HepG2 (cell line): ENCODE results near the gene SPATA46. TPM values are rescaled to one million over a fixed set of nuclear protein-coding genes. Genes with fewer than 3 reads are reported as not detected.
A peak's percentile ranks its signal among the peaks of the same experiment; 100 is the strongest.

Experiments
- ATAC-seq: fragments of 200-7000 bp; cut with Tn5 transposase; 3 replicates; pipeline ENCODE4 v1.9.1; 2020; ENCODE audit warnings: mild to moderate bottlenecking, moderate library complexity
- BruUV-seq: library from RNA; stranded (reverse); fragments of 400-500 nt; replicated peaks from 2 replicates; lab custom pipeline; 2021; lab: Mats Ljungman, UMichigan
- CTCF ChIA-PET: fragments of 300-600 bp; formaldehyde crosslinking; extraction: SDS; loops from one replicate; lab custom pipeline; 2021; ENCODE audit warnings: low total read pairs, inconsistent platforms, low intra/inter-chr PET ratio; lab: Yijun Ruan, JAX
- POLR2A ChIA-PET: fragments of 350-600 bp; sonication (Branson Sonifier 250); formaldehyde crosslinking; loops from one replicate; lab custom pipeline; 2020; ENCODE audit warnings: antibody characterized with exemption, inconsistent platforms; lab: Yijun Ruan, JAX
- DNase-seq: peaks from one replicate; pipeline ENCODE4 v3.0.0-alpha.2; 2015; ENCODE audit warnings: low spot score
- FAIRE-seq: peaks from 3 replicates; lab custom pipeline; 2011; peaks lifted over from hg19 to GRCh38; lab: Jason Lieb, UNC
- H2AFZ ChIP-seq: one replicate; pipeline ENCODE4 v1.6.1; 2011; ENCODE audit warnings: low read length, inconsistent platforms
- H3K27ac ChIP-seq: fragments of 300-600 bp; 3 replicates; pipeline ENCODE4 v1.8.0; 2011; ENCODE audit warnings: mixed run types, mild to moderate bottlenecking, mixed read lengths, low read length, inconsistent platforms; ENCODE audit not compliant: insufficient read depth; ENCODE audit errors: extremely low read length
- H3K27me3 ChIP-seq, 2 experiments: fragments of 200-600 bp in 1 of 2; 2 replicates in 1 of 2; 3 replicates in 1 of 2; pipeline versions ENCODE4 v1.6.0 to v1.8.0; 2011; ENCODE audit warnings: low read length in 2 of 2, mild to moderate bottlenecking in 2 of 2, moderate library complexity in 2 of 2, inconsistent platforms in 1 of 2; ENCODE audit not compliant: insufficient read depth in 2 of 2, control insufficient read depth in 1 of 2
- H3K36me3 ChIP-seq, 2 experiments: fragments of 200-600 bp in 1 of 2; replicated peaks in 1 of 2; 2 replicates in 1 of 2; 3 replicates in 1 of 2; pipeline versions ENCODE4 v1.5.1 to v1.8.0; 2011; ENCODE audit warnings: low read length in 2 of 2, inconsistent platforms in 1 of 2; ENCODE audit not compliant: insufficient read depth in 2 of 2, control insufficient read depth in 1 of 2
- H3K4me1 ChIP-seq: 2 replicates; pipeline ENCODE4 v1.5.1; 2012; ENCODE audit warnings: low read length, inconsistent platforms; ENCODE audit not compliant: insufficient read depth
- H3K4me2 ChIP-seq: 2 replicates; pipeline ENCODE4 v1.6.0; 2011; ENCODE audit warnings: low read depth, low read length, inconsistent platforms
- H3K4me3 ChIP-seq, 3 experiments: fragments of 200-600 bp in 1 of 3; sonication (generic), shearing (Covaris generic) in 1 of 3; replicated peaks in 1 of 3; 2 replicates each; pipeline ENCODE4 v1.5.1; 2011 to 2016; ENCODE audit warnings: low read length in 3 of 3, inconsistent platforms in 2 of 3, low read depth in 2 of 3, mild to moderate bottlenecking in 2 of 3, control low read depth in 1 of 3, mixed read lengths in 1 of 3; ENCODE audit not compliant: insufficient read depth in 1 of 3
- H3K79me2 ChIP-seq: one replicate; pipeline ENCODE4 v1.6.1; 2011; ENCODE audit warnings: low read length, inconsistent platforms; ENCODE audit not compliant: insufficient read depth
- H3K9ac ChIP-seq: 2 replicates; pipeline ENCODE4 v1.6.0; 2011; ENCODE audit warnings: mild to moderate bottlenecking, low read depth, low read length, inconsistent platforms; ENCODE audit not compliant: insufficient read depth
- H3K9me3 ChIP-seq: 2 replicates; pipeline ENCODE4 v1.5.1; 2012; ENCODE audit warnings: mild to moderate bottlenecking, low read length
- H4K20me1 ChIP-seq: 2 replicates; pipeline ENCODE4 v1.6.0; 2011; ENCODE audit warnings: inconsistent platforms, mild to moderate bottlenecking, low read length, moderate library complexity; ENCODE audit not compliant: insufficient read depth
- CCAR2 ChIP-seq: fragments of 200-400 bp; formaldehyde crosslinking; optimal IDR thresholded peaks from 2 replicates; pipeline ENCODE3; 2018; ENCODE audit warnings: low read depth, mild to moderate bottlenecking, low read length, moderate library complexity
- CREBL2 ChIP-seq: sonication (generic); formaldehyde crosslinking; IDR thresholded peaks from 2 replicates; pipeline ENCODE4 v1.8.1; 2023; ENCODE audit warnings: missing genetic modification reagents, mild to moderate bottlenecking, borderline replicate concordance
- CSRNP2 ChIP-seq: sonication (generic); formaldehyde crosslinking; conservative IDR thresholded peaks from 2 replicates; pipeline ENCODE4 v1.8.0; 2022; ENCODE audit warnings: low read depth, missing genetic modification reagents
- GPN1 ChIP-seq: sonication (generic); formaldehyde crosslinking; IDR thresholded peaks from 2 replicates; pipeline ENCODE4 v1.5.1; 2020; ENCODE audit warnings: missing genetic modification reagents, borderline replicate concordance
- MTA3 ChIP-seq: sonication (generic); formaldehyde crosslinking; IDR thresholded peaks from 2 replicates; pipeline ENCODE4 v1.4.0; 2020; ENCODE audit warnings: missing genetic modification reagents
- NR2F6 ChIP-seq, 2 experiments: IDR thresholded peaks; 2 replicates each; pipeline ENCODE4 v1.6.1; 2016; ENCODE audit warnings: antibody characterized with exemption in 1 of 2, mild to moderate bottlenecking in 1 of 2
- SNAPC4 ChIP-seq: sonication (generic); formaldehyde crosslinking; IDR thresholded peaks from 2 replicates; pipeline ENCODE4 v1.4.0; 2020; ENCODE audit warnings: mild to moderate bottlenecking, missing genetic modification reagents
- ZKSCAN1 ChIP-seq: fragments of 150-350 bp; IDR thresholded peaks from 2 replicates; pipeline ENCODE4 v1.6.1; 2014; ENCODE audit warnings: low read length
- ZKSCAN8 ChIP-seq: IDR thresholded peaks from 2 replicates; pipeline ENCODE4 v1.6.1; 2016; ENCODE audit warnings: borderline replicate concordance, missing genetic modification reagents, missing compliant biosample characterization
- ZNF20 ChIP-seq: sonication (generic); formaldehyde crosslinking; IDR thresholded peaks from 2 replicates; pipeline ENCODE4 v1.4.0; 2020; ENCODE audit warnings: mild to moderate bottlenecking, moderate library complexity, missing genetic modification reagents
- WGBS: methylation state at CpG from one replicate; pipeline ENCODE4 v1.1.6; 2017; ENCODE audit warnings: low lambda C conversion rate; 5-methylcytosine and 5-hydroxymethylcytosine counted together
- in situ Hi-C: cut with HindIII; loops from 2 replicates; pipeline ENCODE4 v1.10.0; 2017; ENCODE audit warnings: low pct_unique_long_range_greater_than_20kb; ENCODE audit not compliant: extremely low pct_ligation_motif_present
- intact Hi-C: fragments of 100-400 bp; cut with micrococcal nuclease; formaldehyde crosslinking; loops from one replicate; pipeline ENCODE4 v1.10.0; 2022; ENCODE audit not compliant: unreplicated experiment
- polyA plus RNA-seq, 8 experiments: library from polyadenylated mRNA; depleted of rRNA in 3 of 8; stranded (reverse) in 7 of 8; unstranded in 1 of 8; fragments of >200 nt; fragmentation: Illumina TruSeq in 4 of 8; extraction: Trizol in 4 of 8; gene quantifications; 2 replicates each; pipeline versions ENCODE4 v1.2.1 to v1.2.3, GENCODE V29; 2011 to 2016; ENCODE audit warnings: low read depth in 4 of 8, missing spikeins in 1 of 8, mixed read lengths in 1 of 8; ENCODE audit not compliant: insufficient read depth in 1 of 8
- total RNA-seq, 5 experiments: library from RNA; depleted of rRNA; stranded (reverse); fragments of >200 nt; fragmentation: Illumina TruSeq; extraction: Trizol; gene quantifications; 2 replicates each; pipeline ENCODE4 v1.2.3, GENCODE V29; 2016; ENCODE audit warnings: low read depth in 1 of 5

SPATA46 gene
- total and polyA plus RNA-seq, 2 of the 13 experiments (the other 11 are each of a cell fraction or from before 2014, with no cell fraction given), result not detected

- Histone ChIP-seq H3K9ac (no peak overlapping the region), H3K9me3 (no peaks in the 10 kb centered on the region), H2AFZ (no peak overlapping the region), H3K36me3 (no peaks in the 10 kb centered on the region), H3K4me1 (no peaks in the 10 kb centered on the region), H3K4me3 (no peak overlapping the region), H3K4me2 (no peak overlapping the region), H3K27me3 (peaks cover 0 to 10% of the 10 kb centered on the region in 2 experiments; a peak in 2 of 5 replicates), H4K20me1 (no peaks in the 10 kb centered on the region), H3K27ac (no peak overlapping the region), H3K79me2 (no peaks in the 10 kb centered on the region)
- POLR2A ChIA-PET, result no interaction called here
- FAIRE-seq (no peak), DNase-seq (no peak), ATAC-seq (no peak)
- CTCF ChIA-PET, result no interaction called here
- TF ChIP-seq NR2F6 (IDR thresholded peaks at IDR 0.05) (0 out of 2 replicates have a peak, but pooled peaks have one; percentile 15), NR2F6 (CRISPR knock-in tag; IDR thresholded peaks at IDR 0.05) (no peak), CREBL2 (CRISPR knock-in tag) (no peak)
- intact Hi-C loops (no loop called here), in situ Hi-C loops (no loop called here)
- 32% methylated on average over 6 of the region's 7 CpGs for WGBS
- BruUV-seq, result no TSS peak
Observed at GRCh38 chr1:162417650-162418049, 41.0 kb upstream of the SPATA46 start.

- H3K4me1 ChIP-seq, result no peaks in the 10 kb centered on the region
- WGBS, result 6% methylated on average over 2 of the region's 2 CpGs
- DNase-seq (no peak), ATAC-seq (no peak), FAIRE-seq (no peak)
- no peaks in the 10 kb centered on the region for H3K36me3 ChIP-seq
- H3K27me3 ChIP-seq, result peaks cover 0 to 12% of the 10 kb centered on the region in 2 experiments; a peak in 2 of 5 replicates
- intact Hi-C loops, result no loop called here
- no peaks in the 10 kb centered on the region for H3K79me2 ChIP-seq
- CTCF ChIA-PET, result no interaction called here
- no peak overlapping the region for H3K4me3 ChIP-seq
- H3K4me2 ChIP-seq, result no peak overlapping the region
- no peak overlapping the region for H2AFZ ChIP-seq
- BruUV-seq, result no TSS peak
- H3K9ac ChIP-seq, result no peak overlapping the region
- in situ Hi-C loops, result no loop called here
- H3K27ac ChIP-seq, result no peak overlapping the region
- no peaks in the 10 kb centered on the region for H4K20me1 ChIP-seq
- no peaks in the 10 kb centered on the region for H3K9me3 ChIP-seq
- POLR2A ChIA-PET, result no interaction called here
- no peak for TF ChIP-seq CCAR2
- TF ChIP-seq CSRNP2, result no peak
- no peak for TF ChIP-seq GPN1 (CRISPR knock-in tag)
- no peak for TF ChIP-seq ZKSCAN8
- no peak for TF ChIP-seq SNAPC4 (CRISPR knock-in tag)
- no peak for TF ChIP-seq MTA3 (CRISPR knock-in tag)
- no peak for TF ChIP-seq ZKSCAN1
- no peak for TF ChIP-seq ZNF20 (CRISPR knock-in tag)
Observed at GRCh38 chr1:162416909-162417308, 40.3 kb upstream of the SPATA46 start.
